ACC112 (cell line): ENCODE results near the gene RARB.

Source experiments
- H2AFZ ChIP-seq: fragments of 200-600 bp; sonication (generic); one replicate; pipeline ENCODE4 v1.6.0; 2017; ENCODE audit warnings: antibody characterized with exemption, low read length; ENCODE audit not compliant: unreplicated experiment
- H3K27ac ChIP-seq: fragments of 200-600 bp; sonication (generic); 2 replicates; pipeline ENCODE4 v1.5.1; 2014; ENCODE audit warnings: low read depth, mild to moderate bottlenecking, antibody characterized with exemption, low read length, moderate library complexity
- H3K27me3 ChIP-seq: fragments of 200-600 bp; sonication (generic); 2 replicates; pipeline ENCODE4 v1.6.1; 2014; ENCODE audit warnings: mild to moderate bottlenecking, antibody characterized with exemption, low read length, moderate library complexity, mixed read lengths; ENCODE audit not compliant: insufficient read depth
- H3K36me3 ChIP-seq: fragments of 200-600 bp; sonication (generic); 2 replicates; pipeline ENCODE4 v1.6.1; 2016; ENCODE audit warnings: mild to moderate bottlenecking, antibody characterized with exemption, low read length, moderate library complexity, mixed read lengths; ENCODE audit not compliant: insufficient read depth
- H3K4me1 ChIP-seq: fragments of 200-600 bp; sonication (generic); one replicate; pipeline ENCODE4 v1.6.1; 2016; ENCODE audit warnings: low read length, mixed read lengths; ENCODE audit not compliant: insufficient read depth, unreplicated experiment, control insufficient read depth
- H3K4me3 ChIP-seq: fragments of 200-600 bp; sonication (generic); 2 replicates; pipeline ENCODE4 v1.5.1; 2014; ENCODE audit warnings: mild to moderate bottlenecking, low read depth, low read length
- H3K79me2 ChIP-seq: fragments of 200-600 bp; sonication (generic); one replicate; pipeline ENCODE4 v1.6.0; 2016; ENCODE audit warnings: low read length; ENCODE audit not compliant: control insufficient read depth, unreplicated experiment, insufficient read depth

Gene RARB

DNA sequence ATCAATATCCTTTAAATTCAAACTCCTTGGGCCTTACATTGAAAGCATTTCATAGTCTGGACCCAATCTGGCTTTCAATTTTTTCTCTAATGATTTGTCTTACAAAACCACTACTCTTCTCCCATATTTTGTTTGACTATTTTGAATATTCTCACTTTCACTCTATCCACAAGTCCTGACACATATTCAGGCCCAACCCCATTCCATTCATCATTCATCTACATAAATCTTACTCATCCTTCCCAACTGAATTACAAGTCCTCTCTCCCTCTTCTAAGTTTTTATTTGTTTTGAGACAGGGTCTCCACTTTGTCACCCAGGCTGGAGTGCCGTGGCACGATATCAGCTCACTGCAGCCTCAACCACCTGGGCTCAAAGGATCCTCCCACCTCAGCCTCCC, 193.0 kb downstream of the RARB start:
- no peaks in the 10 kb centered on the region for H3K79me2 ChIP-seq
- no peak overlapping the region for H3K27ac ChIP-seq
- peaks cover 46% of the 10 kb centered on the region for H3K36me3 ChIP-seq
- H3K4me1 ChIP-seq = no peaks in the 10 kb centered on the region
- H3K4me3 ChIP-seq = no peak overlapping the region
- H3K27me3 ChIP-seq = no peaks in the 10 kb centered on the region
- no peak overlapping the region for H2AFZ ChIP-seq

DNA sequence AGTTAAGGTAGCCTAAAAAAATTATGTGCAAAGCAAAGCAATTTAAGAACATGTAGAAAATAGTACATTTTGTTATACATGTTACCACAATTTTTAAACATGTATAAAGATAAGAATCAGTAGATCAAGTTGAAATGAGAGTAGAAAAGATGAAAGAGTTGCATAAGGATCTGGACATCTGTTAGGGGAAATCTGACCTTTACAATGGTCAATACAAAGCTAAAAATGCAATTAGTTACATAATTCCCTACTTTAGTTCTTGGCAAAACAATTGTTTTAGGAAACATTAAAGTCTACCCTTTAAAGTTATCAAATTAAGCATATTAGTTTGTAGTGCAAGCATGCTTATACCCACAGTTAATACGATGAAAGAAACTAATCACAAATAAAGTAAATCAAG, 203.9 kb downstream of the RARB start:
- no peaks in the 10 kb centered on the region for H3K4me1 ChIP-seq
- peaks cover 33% of the 10 kb centered on the region for H3K36me3 ChIP-seq
- no peak overlapping the region for H2AFZ ChIP-seq
- H3K27me3 ChIP-seq = no peaks in the 10 kb centered on the region
- no peaks in the 10 kb centered on the region for H3K79me2 ChIP-seq
- no peak overlapping the region for H3K27ac ChIP-seq
- no peak overlapping the region for H3K4me3 ChIP-seq

DNA sequence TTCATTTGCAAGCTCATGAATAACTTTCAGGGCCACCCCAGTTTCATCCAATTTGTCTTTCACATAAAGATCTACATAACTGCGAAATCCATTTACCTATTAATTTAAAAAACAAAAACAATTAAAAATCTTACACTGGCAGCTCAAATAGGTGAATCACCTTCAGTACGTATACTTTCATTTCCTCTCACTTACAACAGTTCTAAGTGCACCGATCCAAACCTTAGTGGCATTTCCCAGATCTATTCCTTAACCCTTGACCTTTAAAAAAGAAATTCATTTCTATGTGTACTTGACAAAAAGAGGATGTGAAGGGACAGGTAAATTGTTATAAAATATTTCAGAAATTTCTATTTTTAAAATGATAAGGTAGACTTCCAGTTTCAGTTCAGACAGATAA, 205.9 kb downstream of the RARB start:
- Histone ChIP-seq H2AFZ (no peak overlapping the region), H3K36me3 (peaks cover 30% of the 10 kb centered on the region), H3K27me3 (no peaks in the 10 kb centered on the region), H3K27ac (no peak overlapping the region), H3K4me1 (no peaks in the 10 kb centered on the region), H3K4me3 (no peak overlapping the region), H3K79me2 (no peaks in the 10 kb centered on the region)

DNA sequence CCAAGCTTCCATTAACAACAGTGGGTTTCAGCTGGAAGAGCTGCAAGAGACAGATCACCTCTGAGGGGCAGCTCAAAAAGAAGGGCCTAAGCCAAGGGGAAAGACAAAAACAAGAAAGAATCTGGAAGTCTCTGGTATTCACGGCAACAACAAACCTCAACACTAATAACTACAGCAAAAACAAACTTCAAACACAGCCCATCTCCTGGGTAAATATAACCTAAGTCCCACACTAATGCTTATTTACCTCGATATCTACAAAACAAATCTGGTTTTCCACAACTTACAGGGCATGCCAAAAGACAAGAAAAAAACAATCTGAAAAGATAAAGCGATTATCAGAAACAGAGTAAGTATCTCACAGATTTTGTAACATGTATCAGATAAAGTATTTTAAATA, 207.0 kb downstream of the RARB start:
- H3K27ac ChIP-seq = no peak overlapping the region
- peaks cover 23% of the 10 kb centered on the region for H3K36me3 ChIP-seq
- no peaks in the 10 kb centered on the region for H3K27me3 ChIP-seq
- H2AFZ ChIP-seq = no peak overlapping the region
- H3K4me3 ChIP-seq = no peak overlapping the region
- no peaks in the 10 kb centered on the region for H3K79me2 ChIP-seq
- no peaks in the 10 kb centered on the region for H3K4me1 ChIP-seq
